Calu3 (cell line): ENCODE results near the gene ZNF334. TPM values are rescaled to one million over a fixed set of nuclear protein-coding genes. Genes with fewer than 3 reads are reported as not detected.

Source experiments
- BruUV-seq: library from RNA; stranded (reverse); fragments of 400-500 nt; replicated peaks from 2 replicates; lab custom pipeline; 2021; lab: Mats Ljungman, UMichigan
- CTCF ChIA-PET: fragments of 300-600 bp; sonication (Branson Sonifier 250); formaldehyde crosslinking; loops from one replicate; lab custom pipeline; 2022; ENCODE audit warnings: antibody characterized with exemption; lab: Charles Lee
- DNase-seq: peaks from one replicate; pipeline ENCODE4 v3.0.0; 2022
- H3K27ac Mint-ChIP-seq: one replicate; pipeline ENCODE4 v1.8.0; 2022; ENCODE audit warnings: mixed read lengths; ENCODE audit not compliant: unreplicated experiment
- H3K27me3 Mint-ChIP-seq: one replicate; pipeline ENCODE4 v1.8.0; 2022; ENCODE audit warnings: mixed read lengths; ENCODE audit not compliant: unreplicated experiment
- H3K36me3 Mint-ChIP-seq: one replicate; pipeline ENCODE4 v1.8.0; 2022; ENCODE audit warnings: mild to moderate bottlenecking, moderate library complexity, mixed read lengths; ENCODE audit not compliant: insufficient read depth, unreplicated experiment
- H3K4me1 Mint-ChIP-seq: one replicate; pipeline ENCODE4 v1.8.0; 2022; ENCODE audit warnings: mild to moderate bottlenecking, low read depth, mixed read lengths; ENCODE audit not compliant: unreplicated experiment
- H3K4me3 Mint-ChIP-seq: one replicate; pipeline ENCODE4 v1.8.0; 2022; ENCODE audit warnings: mild to moderate bottlenecking, low read depth, moderate library complexity, mixed read lengths; ENCODE audit not compliant: unreplicated experiment
- H3K9me3 Mint-ChIP-seq: one replicate; pipeline ENCODE4 v1.8.0; 2022; ENCODE audit warnings: low read depth, mixed read lengths; ENCODE audit not compliant: unreplicated experiment
- intact Hi-C: fragments of 100-400 bp; cut with micrococcal nuclease; formaldehyde crosslinking; loops from one replicate; pipeline ENCODE4 v1.10.0; 2022; ENCODE audit not compliant: unreplicated experiment
- total RNA-seq: library from RNA; stranded (reverse); gene quantifications from 2 replicates; pipeline ENCODE4 v1.2.3, GENCODE V29; 2022
- TF ChIP-seq, protein P1 (sequence below): fragments of 200-600 bp; IDR thresholded peaks from one replicate; pipeline ENCODE4 v1.8.0; 2022; ENCODE audit warnings: antibody characterized with exemption; ENCODE audit not compliant: unreplicated experiment

ZNF334 gene
- total RNA-seq, 1 experiment from 2014 or later = not detected

DNA sequence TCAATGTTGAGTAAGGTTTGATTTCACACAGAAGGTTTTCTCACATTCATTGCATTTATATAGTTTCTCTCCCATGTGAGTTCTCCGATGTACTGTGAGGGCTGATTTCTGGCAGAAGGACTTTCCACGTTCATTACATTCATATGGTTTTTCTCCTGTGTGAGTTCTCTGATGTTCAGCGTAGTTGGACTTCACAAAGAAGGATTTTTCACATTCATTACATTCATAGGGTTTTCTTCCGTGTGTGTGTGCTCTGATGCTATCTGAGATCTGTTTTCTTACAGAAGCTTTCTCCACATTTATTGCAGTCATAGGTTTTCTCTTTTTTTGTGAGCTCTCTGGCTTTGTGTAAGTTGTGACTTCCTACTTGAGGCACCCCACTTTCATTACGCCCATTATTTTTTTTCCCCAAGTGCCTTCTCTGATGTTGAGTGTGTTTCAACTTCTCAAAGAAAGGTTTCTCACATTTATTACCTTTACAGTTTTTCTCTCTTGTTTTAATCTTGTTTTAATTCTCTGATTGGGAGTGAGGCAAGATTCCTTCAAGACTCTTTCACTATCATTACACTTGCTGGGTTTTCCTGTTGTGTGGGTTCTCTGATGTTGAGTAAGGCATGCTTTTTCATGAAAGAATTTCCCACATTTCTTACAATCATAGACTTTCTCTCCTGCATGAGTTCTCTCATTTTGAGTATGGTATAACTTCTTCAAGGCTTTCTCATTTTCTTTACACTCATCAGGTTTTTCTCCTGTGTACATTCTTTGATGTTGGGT, 56.9 kb downstream of the ZNF334 start:
- Mint-ChIP-seq H3K4me3 (no peak overlapping the region), H3K36me3 (no peaks in the 10 kb centered on the region), H3K27me3 (peaks cover 54% of the 10 kb centered on the region), H3K4me1 (no peaks in the 10 kb centered on the region), H3K9me3 (peaks cover 16% of the 10 kb centered on the region), H3K27ac (no peak overlapping the region)
- intact Hi-C loops = no loop called here
- no TSS peak for BruUV-seq
- CTCF ChIA-PET = no interaction called here
- TF ChIP-seq, protein P1, sequence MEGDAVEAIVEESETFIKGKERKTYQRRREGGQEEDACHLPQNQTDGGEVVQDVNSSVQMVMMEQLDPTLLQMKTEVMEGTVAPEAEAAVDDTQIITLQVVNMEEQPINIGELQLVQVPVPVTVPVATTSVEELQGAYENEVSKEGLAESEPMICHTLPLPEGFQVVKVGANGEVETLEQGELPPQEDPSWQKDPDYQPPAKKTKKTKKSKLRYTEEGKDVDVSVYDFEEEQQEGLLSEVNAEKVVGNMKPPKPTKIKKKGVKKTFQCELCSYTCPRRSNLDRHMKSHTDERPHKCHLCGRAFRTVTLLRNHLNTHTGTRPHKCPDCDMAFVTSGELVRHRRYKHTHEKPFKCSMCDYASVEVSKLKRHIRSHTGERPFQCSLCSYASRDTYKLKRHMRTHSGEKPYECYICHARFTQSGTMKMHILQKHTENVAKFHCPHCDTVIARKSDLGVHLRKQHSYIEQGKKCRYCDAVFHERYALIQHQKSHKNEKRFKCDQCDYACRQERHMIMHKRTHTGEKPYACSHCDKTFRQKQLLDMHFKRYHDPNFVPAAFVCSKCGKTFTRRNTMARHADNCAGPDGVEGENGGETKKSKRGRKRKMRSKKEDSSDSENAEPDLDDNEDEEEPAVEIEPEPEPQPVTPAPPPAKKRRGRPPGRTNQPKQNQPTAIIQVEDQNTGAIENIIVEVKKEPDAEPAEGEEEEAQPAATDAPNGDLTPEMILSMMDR = no peak
- no peak for DNase-seq

DNA sequence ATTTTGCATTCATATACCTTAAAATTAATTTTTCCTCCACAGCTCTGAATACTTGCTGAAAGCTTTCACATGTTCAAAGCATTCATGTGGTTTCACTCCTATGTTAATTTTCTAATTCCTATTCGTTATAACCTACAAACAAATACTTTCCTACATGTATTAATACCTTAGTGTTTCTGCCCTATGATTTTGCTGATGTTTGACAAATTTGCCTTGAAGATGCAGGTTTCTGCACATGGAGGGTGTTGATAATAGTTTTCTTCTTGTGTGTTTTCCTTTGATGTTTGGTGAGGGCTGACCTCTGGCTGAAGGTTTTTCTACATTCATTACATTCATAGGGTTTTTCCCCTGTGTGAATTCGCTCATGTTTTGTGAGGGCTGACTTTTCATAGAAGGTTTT, 57.6 kb downstream of the ZNF334 start:
- Mint-ChIP-seq H3K27ac (no peak overlapping the region), H3K4me3 (no peak overlapping the region), H3K36me3 (no peaks in the 10 kb centered on the region), H3K27me3 (peaks cover 61% of the 10 kb centered on the region), H3K9me3 (peaks cover 16% of the 10 kb centered on the region), H3K4me1 (no peaks in the 10 kb centered on the region)
- no TSS peak for BruUV-seq
- TF ChIP-seq, protein P1 = no peak
- DNase-seq = no peak
- CTCF ChIA-PET = no interaction called here
- intact Hi-C loops = no loop called here

Other genes starting within 250 kb of the ZNF334 start
- not detected in 2 replicates for gene CDH22, start 205.1 kb downstream of the ZNF334 start, total RNA-seq
- 42.2 and 51.6 TPM in 2 replicates for gene ELMO2, start 106.9 kb downstream of the ZNF334 start, total RNA-seq
- gene OCSTAMP, start 37.1 kb upstream of the ZNF334 start, total RNA-seq = not detected in 2 replicates
- gene SLC13A3, start 137.9 kb upstream of the ZNF334 start, total RNA-seq = 0.49 TPM in 1 of 2 replicates, not detected in the other
- gene TP53RK, start 175.9 kb upstream of the ZNF334 start, total RNA-seq = 19.2 and 21.0 TPM in 2 replicates
- 24.0 and 24.9 TPM in 2 replicates for gene SLC2A10, start 196.1 kb upstream of the ZNF334 start, total RNA-seq